ENCODE results near the gene CD300E. TPM values are rescaled to one million over a fixed set of nuclear protein-coding genes. Genes with fewer than 3 reads are reported as not detected.

CD300E gene
- total RNA-seq, 4 donors from 2014 or later = 0.37 to 0.45 TPM; not detected in 2

- WGBS, 2 donors = 81 to 88% methylated on average over 5 of the region's 5 CpGs
- intact Hi-C loops (cut with DNase I; ENCODE audit: low total_unique reads) = no loop called here
- TF ChIP-seq POLR2A (IDR thresholded peaks at IDR 0.05) (no peak), CTCF (IDR thresholded peaks at IDR 0.05) (no peak)
- no peak for DNase-seq (ENCODE audit: low spot score in 2 of 2)
- H3K4me3 ChIP-seq (ENCODE audit: low read depth, poor library complexity, severe bottlenecking) = no peak overlapping the region
Measured at GRCh38 chr17:74603746-74604145, 19.8 kb downstream of the CD300E start.

GRCh38 chr17:74603037-74603635 lies 20.4 kb downstream of the CD300E start:
- no peak for TF ChIP-seq POLR2A (IDR thresholded peaks at IDR 0.05)
- no peak for TF ChIP-seq CTCF (IDR thresholded peaks at IDR 0.05)
- no peak overlapping the region for H3K4me3 ChIP-seq (ENCODE audit: low read depth, poor library complexity, severe bottlenecking)
- DNase-seq (ENCODE audit: low spot score in 2 of 2) = no peak
- intact Hi-C loops (cut with DNase I; ENCODE audit: low total_unique reads) = no loop called here
- WGBS, 2 donors = 75 to 78% methylated on average over 6 of the region's 6 CpGs

GRCh38 chr17:74601944-74602572 lies 21.5 kb downstream of the CD300E start:
- 46 to 56% methylated on average over 12 of the region's 12 CpGs for WGBS, 2 donors
- intact Hi-C loops (cut with DNase I; ENCODE audit: low total_unique reads) = no loop called here
- no peak overlapping the region for H3K4me3 ChIP-seq (ENCODE audit: low read depth, poor library complexity, severe bottlenecking)
- no peak for TF ChIP-seq CTCF (IDR thresholded peaks at IDR 0.05)
- TF ChIP-seq POLR2A (IDR thresholded peaks at IDR 0.05) = no peak
- no peak for DNase-seq (ENCODE audit: low spot score in 2 of 2)

- no peak overlapping the region for H3K4me3 ChIP-seq (ENCODE audit: low read depth, poor library complexity, severe bottlenecking)
- DNase-seq (ENCODE audit: low spot score in 2 of 2) = no peak
- 36 to 37% methylated on average over 10 of the region's 10 CpGs for WGBS, 2 donors
- intact Hi-C loops (cut with DNase I; ENCODE audit: low total_unique reads) = no loop called here
- TF ChIP-seq CTCF (IDR thresholded peaks at IDR 0.05) (no peak), POLR2A (IDR thresholded peaks at IDR 0.05) (no peak)
Measured at GRCh38 chr17:74599448-74599939, 24.0 kb downstream of the CD300E start.

GRCh38 chr17:74599023-74599399 lies 24.5 kb downstream of the CD300E start:
- TF ChIP-seq CTCF (IDR thresholded peaks at IDR 0.05) = no peak
- TF ChIP-seq POLR2A (IDR thresholded peaks at IDR 0.05) = no peak
- WGBS, 2 donors = 12 to 13% methylated on average over 3 of the region's 3 CpGs
- no peak overlapping the region for H3K4me3 ChIP-seq (ENCODE audit: low read depth, poor library complexity, severe bottlenecking)
- no peak for DNase-seq (ENCODE audit: low spot score in 2 of 2)
- intact Hi-C loops (cut with DNase I; ENCODE audit: low total_unique reads) = no loop called here

Measured in lower leg skin (tissue), 4 donors.